Measurements from ENCODE around the gene MAT2A.

The MAT2A gene

GRCh38 chr2:85538507-85539360 is at the start of gene MAT2A:
Gene MAT2A, plus strand, starts transcription at chr2:85539168. Its CDS starts 120 bp downstream, at chr2:85539288.
- peak; percentile 63 for DNase-seq

- no peak for DNase-seq
Measured at GRCh38 chr2:85490861-85491755, 47.9 kb upstream of the MAT2A start.

GRCh38 chr2:85496436-85496835 is 42.5 kb upstream of the MAT2A start:
- DNase-seq, result no peak

- DNase-seq, result no peak
Measured at GRCh38 chr2:85497944-85498630, 40.9 kb upstream of the MAT2A start.

- no peak for DNase-seq
Measured at GRCh38 chr2:85501248-85501647, 37.7 kb upstream of the MAT2A start.

- no peak for DNase-seq
Measured at GRCh38 chr2:85502720-85503119, 36.2 kb upstream of the MAT2A start.

GRCh38 chr2:85503168-85503850 is 35.7 kb upstream of the MAT2A start:
- DNase-seq, result no peak

GRCh38 chr2:85503851-85504777 is 34.9 kb upstream of the MAT2A start:
- no peak for DNase-seq

- DNase-seq, result no peak
Measured at GRCh38 chr2:85504778-85505261, 34.1 kb upstream of the MAT2A start.

GRCh38 chr2:85505551-85506238 is 33.3 kb upstream of the MAT2A start:
- DNase-seq, result no peak

GRCh38 chr2:85506768-85507181 is 32.2 kb upstream of the MAT2A start:
- DNase-seq, result no peak

GRCh38 chr2:85511008-85511811 is 27.8 kb upstream of the MAT2A start:
- DNase-seq, result no peak

- DNase-seq, result no peak
Measured at GRCh38 chr2:85514323-85514722, 24.6 kb upstream of the MAT2A start.

GRCh38 chr2:85516653-85517389 is 22.1 kb upstream of the MAT2A start:
- no peak for DNase-seq

- no peak for DNase-seq
Measured at GRCh38 chr2:85522090-85522647, 16.8 kb upstream of the MAT2A start.

- DNase-seq, result no peak
Measured at GRCh38 chr2:85523062-85523902, 15.7 kb upstream of the MAT2A start.

- no peak for DNase-seq
Measured at GRCh38 chr2:85523903-85524335, 15.0 kb upstream of the MAT2A start.
